MG63 (cell line): Measurements from ENCODE around the gene ATRNL1. TPM values are rescaled to one million over a fixed set of nuclear protein-coding genes. Genes with fewer than 3 reads are reported as not detected.
A peak's percentile ranks its signal among the peaks of the same experiment; 100 is the strongest.

ENCODE experiments used
- DNase-seq: peaks from one replicate; pipeline ENCODE4 v3.0.0-alpha.2; 2020
- H3K27me3 ChIP-seq: fragments of 250-450 bp; sonication (Bioruptor Pico); 2 replicates; pipeline ENCODE4 v1.5.1; 2020; ENCODE audit warnings: mild to moderate bottlenecking, moderate library complexity
- H3K36me3 ChIP-seq: fragments of 250-450 bp; sonication (Bioruptor Pico); 2 replicates; pipeline ENCODE4 v1.5.1; 2020; ENCODE audit warnings: mild to moderate bottlenecking, moderate library complexity
- H3K4me3 ChIP-seq: fragments of 250-450 bp; sonication (Bioruptor Pico); 2 replicates; pipeline ENCODE4 v1.5.1; 2020; ENCODE audit warnings: mild to moderate bottlenecking, moderate library complexity
- H3K9me3 ChIP-seq: fragments of 250-450 bp; sonication (Bioruptor Pico); 2 replicates; pipeline ENCODE4 v1.5.1; 2020; ENCODE audit warnings: mild to moderate bottlenecking, moderate library complexity
- total RNA-seq: library from RNA; depleted of rRNA; stranded (reverse); fragments of >200 nt; shearing (Covaris generic); gene quantifications from 2 replicates; pipeline ENCODE4 v1.2.3, GENCODE V29; 2014; ENCODE audit warnings: low replicate concordance

Gene ATRNL1
- total RNA-seq, 1 experiment from 2014 or later, result 1.7 TPM

DNA sequence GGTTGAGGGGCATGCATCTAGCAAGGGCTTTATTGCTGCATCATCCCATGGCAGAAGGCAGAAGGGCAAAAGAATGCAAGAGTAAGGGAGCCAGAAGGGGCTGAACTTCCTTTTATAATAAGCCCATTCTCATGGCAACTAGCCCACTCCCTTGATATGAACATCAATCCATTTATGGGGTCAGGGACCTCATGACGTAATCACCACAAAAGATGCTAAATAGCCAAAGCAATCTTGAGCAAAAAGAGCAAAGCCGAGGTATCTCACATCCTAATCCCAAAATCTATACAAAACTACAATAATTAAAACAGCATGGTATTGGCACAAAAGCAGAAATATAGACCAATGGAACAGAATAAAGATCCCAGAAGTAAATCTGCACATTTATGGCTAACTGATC lies 499.9 kb downstream of the ATRNL1 start:
- DNase-seq, result no peak
- no peak overlapping the region for H3K4me3 ChIP-seq
- no peaks in the 10 kb centered on the region for H3K27me3 ChIP-seq
- H3K9me3 ChIP-seq, result no peaks in the 10 kb centered on the region; the same call in none of the 2 replicates
- no peaks in the 10 kb centered on the region for H3K36me3 ChIP-seq

DNA sequence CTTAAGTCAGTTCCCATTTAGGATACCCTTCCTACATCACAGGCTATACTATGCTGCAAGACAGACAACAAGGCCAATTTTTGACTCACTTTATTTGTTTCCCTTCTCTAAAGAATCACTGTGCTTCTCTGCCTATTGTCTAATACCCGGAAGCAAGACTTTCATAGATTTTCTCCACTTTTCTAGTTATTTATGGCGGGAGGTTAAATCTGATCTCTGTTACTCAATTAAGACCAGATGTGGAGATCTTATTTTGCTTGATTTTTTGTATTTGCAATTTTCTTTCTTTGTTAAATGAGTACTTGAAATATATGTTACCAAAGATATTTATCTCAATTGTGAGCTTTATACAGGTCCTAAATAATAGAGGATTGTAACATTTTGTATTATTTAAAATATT lies 511.5 kb downstream of the ATRNL1 start:
- Histone ChIP-seq H3K9me3 (no peaks in the 10 kb centered on the region), H3K36me3 (no peaks in the 10 kb centered on the region), H3K27me3 (no peaks in the 10 kb centered on the region), H3K4me3 (no peak overlapping the region)
- no peak for DNase-seq

DNA sequence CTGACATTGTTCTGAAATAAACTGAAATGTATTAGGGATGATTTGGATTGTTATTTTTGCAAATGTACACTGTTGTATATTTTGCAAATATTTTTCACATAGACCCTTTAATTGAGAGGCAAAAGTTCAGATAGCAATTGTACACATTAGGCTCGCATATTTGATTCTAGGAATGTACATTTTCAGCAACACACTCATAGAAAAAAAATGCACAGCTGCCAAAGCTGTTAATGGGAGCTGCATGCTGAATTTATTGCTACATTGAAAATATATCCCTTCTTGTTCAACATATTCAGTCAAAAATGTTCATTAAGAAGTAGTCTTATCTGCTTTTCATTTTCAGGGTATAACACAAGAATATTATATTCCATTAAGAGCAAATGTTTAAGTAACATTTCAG lies 512.9 kb downstream of the ATRNL1 start:
- no peaks in the 10 kb centered on the region for H3K27me3 ChIP-seq
- H3K4me3 ChIP-seq, result no peak overlapping the region
- H3K9me3 ChIP-seq, result no peaks in the 10 kb centered on the region
- no peak for DNase-seq
- no peaks in the 10 kb centered on the region for H3K36me3 ChIP-seq

DNA sequence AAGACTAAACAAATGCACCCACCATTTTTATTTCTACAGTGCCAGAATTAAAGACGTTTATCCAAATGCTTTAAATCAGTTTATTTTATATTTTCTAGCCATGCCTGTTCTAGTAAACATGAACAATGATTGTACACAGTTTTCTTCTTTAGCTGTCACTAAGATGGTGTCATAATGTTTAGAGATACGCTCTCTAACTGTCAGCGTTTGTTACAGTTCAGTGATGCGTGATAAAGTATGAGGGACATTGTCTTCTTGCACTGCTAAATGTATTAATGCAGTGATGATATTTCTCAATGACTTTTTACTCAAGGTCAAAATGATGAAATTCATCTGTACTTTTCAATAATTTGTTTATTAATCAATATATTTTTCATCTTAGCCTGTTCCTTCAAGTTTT lies 513.6 kb downstream of the ATRNL1 start:
- Histone ChIP-seq H3K27me3 (no peaks in the 10 kb centered on the region), H3K36me3 (no peaks in the 10 kb centered on the region), H3K4me3 (no peak overlapping the region), H3K9me3 (no peaks in the 10 kb centered on the region)
- DNase-seq, result no peak

DNA sequence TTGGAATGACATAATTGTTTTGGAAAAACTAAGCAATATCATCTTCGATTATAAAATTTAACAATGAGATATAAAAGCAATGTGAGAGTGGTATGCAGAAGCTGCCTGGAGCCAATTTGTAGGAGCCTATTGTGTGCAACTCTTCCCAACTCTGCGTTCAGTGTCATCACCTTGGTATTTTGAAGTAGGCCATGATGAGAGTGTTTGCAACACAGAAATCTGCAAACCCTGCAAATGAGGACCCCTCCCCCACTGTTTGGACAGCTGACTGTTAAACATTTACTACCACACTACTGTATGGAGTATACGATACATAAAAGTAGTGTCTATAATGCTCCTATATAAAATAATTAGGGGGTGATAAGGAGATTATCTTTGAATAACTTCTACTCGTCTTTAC lies 531.3 kb downstream of the ATRNL1 start:
- Histone ChIP-seq H3K27me3 (no peaks in the 10 kb centered on the region), H3K36me3 (no peaks in the 10 kb centered on the region), H3K9me3 (peaks cover 6% of the 10 kb centered on the region), H3K4me3 (no peak overlapping the region)
- no peak for DNase-seq

DNA sequence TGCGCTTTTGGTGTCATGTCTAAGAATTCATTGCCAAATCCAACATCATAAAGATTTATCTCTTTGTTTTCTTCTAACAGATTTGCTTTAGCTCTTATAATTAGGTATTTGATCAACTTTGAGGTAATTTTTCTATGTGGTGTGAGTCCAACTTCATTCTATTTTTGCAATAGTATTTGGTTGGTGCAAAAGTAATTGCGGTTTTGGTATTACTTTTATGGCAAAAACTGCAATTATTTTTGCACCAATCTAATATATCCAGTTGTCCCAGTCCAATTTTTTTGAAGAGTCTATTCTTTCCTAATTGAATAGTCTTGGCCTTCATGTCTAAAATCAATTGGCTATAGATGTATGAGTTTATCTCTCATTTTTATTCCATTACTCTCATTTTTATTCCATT lies 535.5 kb downstream of the ATRNL1 start:
- H3K9me3 ChIP-seq, result no peaks in the 10 kb centered on the region
- no peak for DNase-seq
- no peaks in the 10 kb centered on the region for H3K36me3 ChIP-seq
- no peak overlapping the region for H3K4me3 ChIP-seq
- H3K27me3 ChIP-seq, result no peaks in the 10 kb centered on the region

DNA sequence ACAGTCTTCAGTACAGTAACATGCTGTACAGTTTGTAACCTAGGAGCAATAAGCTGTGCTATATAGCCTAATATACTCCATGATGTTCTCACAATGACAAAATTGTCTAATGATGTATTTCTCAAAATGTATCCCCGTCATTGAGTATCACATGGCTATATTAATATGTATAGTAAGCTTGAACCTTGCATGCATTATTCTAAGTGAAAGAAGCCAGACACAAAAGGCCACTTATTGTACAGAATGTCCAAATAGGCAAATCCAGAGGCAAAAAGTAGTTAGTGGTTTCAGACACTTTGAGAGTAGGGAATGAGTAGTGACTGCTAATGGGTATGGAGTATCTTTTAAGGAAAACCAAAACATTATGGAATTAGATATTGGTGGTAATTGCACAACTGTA lies 545.1 kb downstream of the ATRNL1 start:
- H3K36me3 ChIP-seq, result no peaks in the 10 kb centered on the region
- DNase-seq, result no peak
- H3K9me3 ChIP-seq, result no peaks in the 10 kb centered on the region
- no peak overlapping the region for H3K4me3 ChIP-seq
- no peaks in the 10 kb centered on the region for H3K27me3 ChIP-seq

DNA sequence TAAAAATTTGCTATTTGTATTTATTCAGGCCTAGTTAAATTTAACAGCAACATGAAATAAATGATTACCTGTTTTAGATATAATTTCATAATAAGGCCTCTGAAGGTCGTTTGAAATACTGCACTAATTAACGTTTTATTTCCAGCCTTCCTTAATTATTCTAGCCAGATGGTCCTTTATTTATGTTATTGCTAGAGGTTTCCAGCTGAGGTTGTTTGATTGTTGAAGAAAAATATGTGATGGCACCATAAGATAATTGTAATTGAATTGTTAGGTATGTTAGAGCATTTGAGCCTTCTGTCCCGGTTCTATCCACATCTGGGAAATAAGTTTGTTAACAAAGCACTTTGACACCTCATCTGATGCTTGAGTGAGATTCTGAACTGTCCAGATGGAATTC lies 556.1 kb downstream of the ATRNL1 start:
- H3K36me3 ChIP-seq, result no peaks in the 10 kb centered on the region
- no peaks in the 10 kb centered on the region for H3K27me3 ChIP-seq
- no peak for DNase-seq
- no peaks in the 10 kb centered on the region for H3K9me3 ChIP-seq
- no peak overlapping the region for H3K4me3 ChIP-seq

DNA sequence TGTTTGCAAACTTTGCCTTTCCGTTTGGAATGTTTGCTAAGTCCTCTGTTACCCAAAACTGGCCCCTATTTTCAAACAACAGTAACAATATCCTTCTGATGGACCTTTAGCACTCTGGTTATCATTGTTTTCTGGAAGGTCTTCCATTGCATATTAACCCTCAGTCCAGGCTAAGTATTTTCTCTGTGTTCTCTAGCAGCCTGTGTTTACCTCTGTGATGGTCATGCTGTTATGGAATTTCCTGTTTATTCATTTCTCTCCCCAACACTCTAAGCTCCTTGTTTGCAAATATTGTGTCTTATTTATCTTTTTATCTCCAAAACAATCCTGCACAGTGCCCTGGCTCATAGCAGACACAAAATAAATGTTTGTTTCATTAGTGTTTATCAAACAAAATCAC lies 560.3 kb downstream of the ATRNL1 start:
- Histone ChIP-seq H3K9me3 (no peaks in the 10 kb centered on the region), H3K36me3 (no peaks in the 10 kb centered on the region), H3K4me3 (no peak overlapping the region), H3K27me3 (no peaks in the 10 kb centered on the region)
- DNase-seq, result no peak

DNA sequence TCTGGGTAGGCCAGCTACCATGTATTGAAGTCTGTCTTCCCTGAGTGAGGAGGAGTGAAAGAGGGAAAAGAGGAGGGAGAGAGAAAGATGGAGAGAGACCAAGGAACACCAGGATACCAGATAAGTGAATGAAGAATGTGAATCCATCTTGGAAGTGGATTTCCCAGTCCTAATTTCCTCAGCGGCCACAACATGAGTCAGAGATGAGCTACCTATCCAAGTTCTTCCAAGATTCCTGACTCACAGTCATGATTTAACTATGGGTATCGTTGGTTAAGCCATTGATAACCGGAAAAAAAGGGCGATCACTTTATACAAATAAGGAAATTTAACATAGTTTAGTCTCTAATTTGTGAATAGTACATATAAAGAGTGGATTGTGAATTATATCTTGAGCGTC lies 561.8 kb downstream of the ATRNL1 start:
- Histone ChIP-seq H3K4me3 (no peak overlapping the region), H3K27me3 (no peaks in the 10 kb centered on the region), H3K9me3 (no peaks in the 10 kb centered on the region), H3K36me3 (no peaks in the 10 kb centered on the region)
- DNase-seq, result peak; percentile 56

DNA sequence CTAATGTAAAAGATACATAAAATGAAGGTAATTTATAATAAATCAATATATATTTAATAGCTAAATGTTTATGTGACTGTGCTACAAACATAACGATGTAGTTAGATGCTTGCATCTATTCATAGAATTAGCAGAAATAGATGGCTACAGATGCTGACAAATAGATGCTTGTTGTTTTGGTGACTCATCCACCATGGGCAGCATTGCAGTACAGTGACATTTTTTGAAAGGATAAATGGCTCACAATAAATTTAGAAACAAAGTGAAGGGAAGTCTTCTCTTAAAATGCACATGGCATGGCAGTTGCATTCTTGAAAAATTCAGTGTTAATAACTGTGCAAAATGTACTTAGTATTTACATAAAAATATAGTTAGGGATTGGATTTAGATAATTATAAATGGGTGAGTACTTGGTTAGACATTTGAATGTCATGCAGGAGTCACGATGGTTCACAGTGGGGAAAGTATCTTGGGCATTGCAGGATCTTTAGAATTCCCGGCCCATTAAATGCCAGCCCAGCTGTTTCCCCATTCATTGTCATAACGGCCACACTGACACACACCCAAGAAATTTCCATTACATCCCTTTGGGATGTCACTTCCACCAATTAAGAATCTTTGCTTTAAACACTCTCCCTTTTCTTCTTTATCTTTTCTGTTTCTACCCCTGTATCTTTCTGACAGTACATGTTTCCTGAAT lies 564.1 kb downstream of the ATRNL1 start:
- H3K27me3 ChIP-seq, result no peaks in the 10 kb centered on the region
- H3K36me3 ChIP-seq, result no peaks in the 10 kb centered on the region
- H3K4me3 ChIP-seq, result no peak overlapping the region
- peak; percentile 36 for DNase-seq
- no peaks in the 10 kb centered on the region for H3K9me3 ChIP-seq

DNA sequence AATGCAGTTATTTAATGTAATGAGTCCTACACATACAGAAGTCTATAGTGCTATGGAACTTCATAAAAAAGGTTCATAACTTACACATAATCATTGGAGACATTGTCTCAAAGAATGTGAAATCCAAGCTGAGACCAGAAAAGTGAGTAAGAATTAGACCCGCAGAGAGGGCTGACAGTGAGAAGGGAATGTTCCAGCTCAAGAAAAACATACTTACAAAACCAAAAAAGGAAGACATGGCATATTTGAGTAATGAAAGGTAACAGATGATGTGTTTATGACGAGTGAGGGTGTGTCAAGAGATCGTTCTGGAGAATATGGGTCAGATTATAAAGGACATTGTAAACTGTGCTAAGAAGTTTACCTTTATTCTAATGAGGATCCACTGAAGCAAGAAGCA lies 566.5 kb downstream of the ATRNL1 start:
- Histone ChIP-seq H3K36me3 (no peaks in the 10 kb centered on the region), H3K4me3 (no peak overlapping the region), H3K9me3 (no peaks in the 10 kb centered on the region), H3K27me3 (no peaks in the 10 kb centered on the region)
- no peak for DNase-seq

DNA sequence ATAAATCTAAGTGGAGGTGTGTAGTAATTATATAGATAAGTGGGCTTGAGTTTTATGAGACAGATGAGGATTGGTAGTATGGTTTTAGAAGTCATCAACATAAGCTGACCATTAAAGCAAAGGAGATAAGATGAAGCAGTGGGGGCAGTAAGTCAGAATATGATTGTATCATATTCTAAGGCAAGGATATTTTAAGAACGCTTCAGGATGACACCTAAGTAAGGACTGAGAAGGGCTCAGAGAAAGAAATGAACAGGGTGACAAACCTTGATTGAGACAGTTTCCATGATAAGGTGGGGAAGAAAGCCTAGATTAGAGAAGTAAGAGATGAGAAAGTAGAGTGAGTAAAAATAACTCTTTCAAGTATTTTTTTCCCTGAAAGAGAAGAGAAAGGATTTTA lies 567.2 kb downstream of the ATRNL1 start:
- Histone ChIP-seq H3K36me3 (no peaks in the 10 kb centered on the region), H3K9me3 (no peaks in the 10 kb centered on the region), H3K27me3 (no peaks in the 10 kb centered on the region), H3K4me3 (no peak overlapping the region)
- no peak for DNase-seq

DNA sequence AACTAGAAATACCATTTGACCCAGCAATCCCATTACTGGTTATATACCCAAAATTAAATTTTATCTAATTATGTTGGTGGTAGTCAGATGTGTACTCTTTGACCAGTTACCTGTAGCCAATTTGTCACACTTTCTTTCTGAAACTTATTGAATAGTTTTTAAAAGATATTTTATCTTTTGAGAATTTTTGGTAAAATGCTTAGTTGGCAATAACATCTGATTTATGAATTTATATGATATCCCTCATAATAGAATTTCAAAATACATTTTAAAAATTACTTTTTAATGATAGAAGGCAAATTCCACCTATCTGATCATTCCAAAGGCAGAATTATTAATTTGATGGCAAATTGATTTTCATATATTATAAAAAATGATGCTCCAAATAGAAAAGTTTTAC lies 569.3 kb downstream of the ATRNL1 start:
- no peaks in the 10 kb centered on the region for H3K27me3 ChIP-seq
- H3K9me3 ChIP-seq, result no peaks in the 10 kb centered on the region
- no peak for DNase-seq
- no peaks in the 10 kb centered on the region for H3K36me3 ChIP-seq
- no peak overlapping the region for H3K4me3 ChIP-seq

DNA sequence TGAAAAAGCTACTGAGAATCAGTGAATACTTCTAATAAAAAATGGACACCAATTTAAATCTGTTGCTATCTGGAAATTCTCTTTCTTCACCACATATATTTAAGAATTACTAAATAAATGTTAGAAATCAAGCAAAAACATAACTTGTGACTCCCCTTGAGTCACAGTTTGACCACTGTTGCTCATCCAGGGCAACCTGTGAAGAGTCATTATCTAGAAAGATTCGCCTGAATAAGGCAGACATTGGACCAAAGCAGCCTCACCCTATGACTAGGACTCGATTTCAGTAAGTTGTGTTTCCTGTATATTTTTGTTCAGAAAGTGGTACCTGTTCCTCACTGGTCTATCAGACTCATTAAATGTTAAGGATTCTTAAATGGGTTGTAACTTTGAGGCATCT lies 572.4 kb downstream of the ATRNL1 start:
- no peaks in the 10 kb centered on the region for H3K36me3 ChIP-seq
- H3K27me3 ChIP-seq, result no peaks in the 10 kb centered on the region
- no peak overlapping the region for H3K4me3 ChIP-seq
- DNase-seq, result no peak
- H3K9me3 ChIP-seq, result no peaks in the 10 kb centered on the region

DNA sequence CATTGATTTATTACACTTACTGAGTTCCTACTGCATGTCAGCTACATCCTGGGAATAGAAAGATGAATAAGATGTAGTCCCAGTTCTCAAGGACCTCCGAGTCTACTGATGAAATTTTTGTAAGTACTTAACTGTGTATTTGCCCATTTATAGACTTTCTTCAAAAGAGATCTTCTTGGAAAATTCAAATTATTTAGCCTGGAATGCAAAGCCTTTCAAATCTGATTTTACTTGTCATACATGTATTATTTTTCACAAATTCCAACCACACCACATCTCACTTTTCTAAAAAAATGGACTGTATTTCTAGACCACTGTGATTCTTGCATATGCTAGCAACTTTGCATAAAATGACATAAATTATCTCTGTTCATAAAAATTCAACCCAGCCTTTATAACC lies 581.3 kb downstream of the ATRNL1 start:
- no peaks in the 10 kb centered on the region for H3K27me3 ChIP-seq
- H3K36me3 ChIP-seq, result no peaks in the 10 kb centered on the region
- no peaks in the 10 kb centered on the region for H3K9me3 ChIP-seq
- H3K4me3 ChIP-seq, result no peak overlapping the region
- DNase-seq, result no peak

DNA sequence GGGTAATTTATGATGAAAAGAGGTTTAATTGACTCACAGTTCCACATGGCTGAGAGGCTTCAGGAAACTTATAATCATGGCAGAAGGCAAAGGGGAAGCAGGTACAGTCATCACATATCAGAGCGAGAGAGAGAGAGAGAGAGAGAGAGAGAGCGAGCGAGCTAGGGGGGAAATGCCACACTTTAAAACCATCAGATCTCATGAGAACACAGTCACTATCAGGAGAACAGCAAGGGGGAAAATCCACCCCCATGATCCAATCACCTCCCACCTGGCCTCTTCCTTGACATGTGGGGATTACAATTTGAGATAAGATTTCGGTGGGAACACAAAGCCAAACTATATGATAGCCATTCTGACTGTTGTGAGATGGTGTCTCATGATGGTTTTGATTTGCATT lies 603.6 kb downstream of the ATRNL1 start:
- H3K9me3 ChIP-seq, result peaks cover 2% of the 10 kb centered on the region
- H3K4me3 ChIP-seq, result no peak overlapping the region
- no peaks in the 10 kb centered on the region for H3K36me3 ChIP-seq
- no peak for DNase-seq
- H3K27me3 ChIP-seq, result no peaks in the 10 kb centered on the region

DNA sequence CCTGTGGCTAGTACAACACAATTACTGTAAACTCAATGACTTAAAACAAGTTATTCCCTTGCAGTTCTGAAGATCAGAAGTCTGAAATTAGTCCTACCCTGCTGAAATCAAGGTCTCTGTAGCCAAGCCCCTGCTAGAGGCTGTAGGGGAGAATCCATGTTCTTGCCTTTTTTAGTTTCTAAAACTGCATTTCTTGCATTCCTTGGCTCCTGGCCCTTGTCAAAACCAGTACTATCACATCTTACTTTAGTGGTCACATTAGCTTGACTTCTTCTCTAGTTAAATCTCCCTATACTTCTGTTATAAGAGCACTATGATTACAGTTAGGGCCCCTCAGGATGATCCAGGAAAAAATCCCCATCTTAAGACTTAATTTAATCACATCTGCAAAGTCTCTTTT lies 612.9 kb downstream of the ATRNL1 start:
- Histone ChIP-seq H3K27me3 (no peaks in the 10 kb centered on the region), H3K9me3 (peaks cover 2% of the 10 kb centered on the region; the same call in 1 of the 2 replicates), H3K4me3 (no peak overlapping the region), H3K36me3 (no peaks in the 10 kb centered on the region)
- DNase-seq, result no peak
